H1 (cell line): ENCODE data around the gene RELB.
A peak's percentile ranks its signal among the peaks of the same experiment; 100 is the strongest.

ENCODE experiments used
- ATF3 ChIP-seq: IDR thresholded peaks from 2 replicates; pipeline ENCODE4 v1.6.1; 2011; ENCODE audit warnings: low read depth, mild to moderate bottlenecking, low read length; ENCODE audit not compliant: insufficient read depth
- CEBPB ChIP-seq: IDR thresholded peaks from 2 replicates; pipeline ENCODE4 v1.6.1; 2012; ENCODE audit warnings: low read depth, low read length
- GABPA ChIP-seq: IDR thresholded peaks from 2 replicates; pipeline ENCODE4 v1.6.1; 2011; ENCODE audit warnings: mild to moderate bottlenecking, low read length, moderate library complexity, borderline replicate concordance; ENCODE audit not compliant: insufficient read depth
- JUND ChIP-seq: IDR thresholded peaks from 2 replicates; pipeline ENCODE4 v1.6.1; 2011; ENCODE audit warnings: mild to moderate bottlenecking, improper control_type of control experiment, low read length
- MAFK ChIP-seq: IDR thresholded peaks from 2 replicates; pipeline ENCODE4 v1.6.1; 2012; ENCODE audit warnings: low read depth, mild to moderate bottlenecking, improper control_type of control experiment, low read length
- POLR2A ChIP-seq, 2 experiments: IDR thresholded peaks; 1 replicate in 1 of 2; 2 replicates in 1 of 2; pipeline ENCODE4 v1.6.1; 2011; ENCODE audit warnings: low read depth in 2 of 2, low read length in 2 of 2, mild to moderate bottlenecking in 2 of 2; ENCODE audit errors: control extremely low read depth in 1 of 2
- POLR2AphosphoS5 ChIP-seq: IDR thresholded peaks from 2 replicates; pipeline ENCODE4 v1.6.1; 2011; ENCODE audit warnings: low read depth, low read length
- SP1 ChIP-seq: IDR thresholded peaks from 2 replicates; pipeline ENCODE4 v1.6.1; 2011; ENCODE audit warnings: low read depth, low read length
- TAF1 ChIP-seq: IDR thresholded peaks from 2 replicates; pipeline ENCODE4 v1.6.1; 2011; ENCODE audit warnings: mild to moderate bottlenecking, low read depth, low read length
- TF ChIP-seq, protein P1 (sequence below), 3 experiments: IDR thresholded peaks; 1 replicate in 2 of 3; 2 replicates in 1 of 3; pipeline versions ENCODE4 v1.5.1 to v1.6.1; 2011; ENCODE audit warnings: low read length in 3 of 3, mild to moderate bottlenecking in 3 of 3, inconsistent platforms in 2 of 3, low read depth in 1 of 3, moderate library complexity in 1 of 3; ENCODE audit not compliant: insufficient read depth in 1 of 3; ENCODE audit errors: control extremely low read depth in 1 of 3

- TF ChIP-seq POLR2AphosphoS5 (peak; percentile 71), SP1 (peak; percentile 33; the same call in 1 of the 2 replicates), GABPA (no peak), TAF1 (peak; percentile 69), POLR2A (IDR thresholded peaks at IDR 0.05; ENCODE audit: control extremely low read depth in 1 of 2, low read depth in 2 of 2, low read length in 2 of 2) (peak in 1 of 2 experiments; percentile 70; a peak in 2 of 3 replicates), ATF3 (no peak), JUND (no peak), CEBPB (no peak), MAFK (no peak)
- TF ChIP-seq, protein P1, sequence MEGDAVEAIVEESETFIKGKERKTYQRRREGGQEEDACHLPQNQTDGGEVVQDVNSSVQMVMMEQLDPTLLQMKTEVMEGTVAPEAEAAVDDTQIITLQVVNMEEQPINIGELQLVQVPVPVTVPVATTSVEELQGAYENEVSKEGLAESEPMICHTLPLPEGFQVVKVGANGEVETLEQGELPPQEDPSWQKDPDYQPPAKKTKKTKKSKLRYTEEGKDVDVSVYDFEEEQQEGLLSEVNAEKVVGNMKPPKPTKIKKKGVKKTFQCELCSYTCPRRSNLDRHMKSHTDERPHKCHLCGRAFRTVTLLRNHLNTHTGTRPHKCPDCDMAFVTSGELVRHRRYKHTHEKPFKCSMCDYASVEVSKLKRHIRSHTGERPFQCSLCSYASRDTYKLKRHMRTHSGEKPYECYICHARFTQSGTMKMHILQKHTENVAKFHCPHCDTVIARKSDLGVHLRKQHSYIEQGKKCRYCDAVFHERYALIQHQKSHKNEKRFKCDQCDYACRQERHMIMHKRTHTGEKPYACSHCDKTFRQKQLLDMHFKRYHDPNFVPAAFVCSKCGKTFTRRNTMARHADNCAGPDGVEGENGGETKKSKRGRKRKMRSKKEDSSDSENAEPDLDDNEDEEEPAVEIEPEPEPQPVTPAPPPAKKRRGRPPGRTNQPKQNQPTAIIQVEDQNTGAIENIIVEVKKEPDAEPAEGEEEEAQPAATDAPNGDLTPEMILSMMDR (IDR thresholded peaks at IDR 0.05; ENCODE audit: control extremely low read depth in 1 of 3, insufficient read depth in 1 of 3, low read depth in 1 of 3, low read length in 3 of 3): no peak
Measured at GRCh38 chr19:45076029-45076850, 75.0 kb downstream of the RELB start, which contains the start of gene ZNF296.
